HEK293T (cell line): ENCODE measurements around the gene SMAP1.

ENCODE experiments used
- CTCF ChIA-PET: fragments of 350-600 bp; formaldehyde crosslinking; extraction: SDS; loops from one replicate; lab custom pipeline; 2021; ENCODE audit warnings: antibody characterized with exemption, inconsistent platforms; lab: Yijun Ruan, JAX
- POLR2A ChIA-PET: fragments of 350-600 bp; formaldehyde crosslinking; extraction: SDS; loops from one replicate; lab custom pipeline; 2020; ENCODE audit warnings: antibody characterized with exemption, inconsistent platforms; lab: Yijun Ruan, JAX
- DNase-seq: peaks from one replicate; pipeline ENCODE4 v3.0.0; 2012; ENCODE audit warnings: mixed read lengths; ENCODE audit errors: extremely low spot score
- ARNT ChIP-seq: fragments of 450-650 bp; IDR thresholded peaks from 2 replicates; pipeline ENCODE4 v1.6.1; 2017; ENCODE audit warnings: mild to moderate bottlenecking
- BHLHE40 ChIP-seq: fragments of 450-650 bp; IDR thresholded peaks from 2 replicates; pipeline ENCODE4 v1.6.1; 2016; ENCODE audit warnings: mild to moderate bottlenecking, moderate library complexity, borderline replicate concordance
- CTBP1 ChIP-seq: fragments of 450-650 bp; IDR thresholded peaks from 2 replicates; pipeline ENCODE4 v1.6.1; 2016; ENCODE audit warnings: borderline replicate concordance
- ELF4 ChIP-seq: fragments of 450-650 bp; IDR thresholded peaks from 2 replicates; pipeline ENCODE4 v1.6.1; 2017; ENCODE audit warnings: antibody characterized with exemption
- FOXA1 ChIP-seq: fragments of 450-650 bp; IDR thresholded peaks from 2 replicates; pipeline ENCODE4 v1.6.1; 2016; ENCODE audit warnings: mild to moderate bottlenecking
- FOXK2 ChIP-seq: fragments of 450-650 bp; IDR thresholded peaks from 2 replicates; pipeline ENCODE4 v1.6.1; 2016; ENCODE audit warnings: mild to moderate bottlenecking
- FOXM1 ChIP-seq: fragments of 450-650 bp; IDR thresholded peaks from 2 replicates; pipeline ENCODE4 v1.6.1; 2017; ENCODE audit warnings: mild to moderate bottlenecking, borderline replicate concordance
- HDGF ChIP-seq: fragments of 450-650 bp; IDR thresholded peaks from 2 replicates; pipeline ENCODE4 v1.6.1; 2017; ENCODE audit warnings: antibody characterized with exemption, borderline replicate concordance
- L3MBTL2 ChIP-seq: fragments of 450-650 bp; conservative IDR thresholded peaks from 2 replicates; pipeline ENCODE4 v1.6.1; 2016; ENCODE audit warnings: mild to moderate bottlenecking
- LEF1 ChIP-seq: fragments of 450-650 bp; IDR thresholded peaks from 2 replicates; pipeline ENCODE4 v1.6.1; 2017; ENCODE audit warnings: mild to moderate bottlenecking, borderline replicate concordance
- NFRKB ChIP-seq: fragments of 450-650 bp; IDR thresholded peaks from 2 replicates; pipeline ENCODE4 v1.6.1; 2016; ENCODE audit warnings: mild to moderate bottlenecking, moderate library complexity
- SP1 ChIP-seq: fragments of 450-650 bp; IDR thresholded peaks from 2 replicates; pipeline ENCODE4 v1.6.1; 2017
- SUZ12 ChIP-seq: fragments of 450-650 bp; IDR thresholded peaks from 2 replicates; pipeline ENCODE4 v1.6.1; 2016; ENCODE audit warnings: mild to moderate bottlenecking
- TARDBP ChIP-seq: fragments of 450-650 bp; IDR thresholded peaks from 2 replicates; pipeline ENCODE4 v1.6.1; 2016
- ZNF384 ChIP-seq: fragments of 450-650 bp; IDR thresholded peaks from 2 replicates; pipeline ENCODE4 v1.6.1; 2016
- TF ChIP-seq, protein P1 (sequence below): fragments of 450-650 bp; IDR thresholded peaks from 2 replicates; pipeline ENCODE4 v1.6.1; 2016

SMAP1 gene

DNA sequence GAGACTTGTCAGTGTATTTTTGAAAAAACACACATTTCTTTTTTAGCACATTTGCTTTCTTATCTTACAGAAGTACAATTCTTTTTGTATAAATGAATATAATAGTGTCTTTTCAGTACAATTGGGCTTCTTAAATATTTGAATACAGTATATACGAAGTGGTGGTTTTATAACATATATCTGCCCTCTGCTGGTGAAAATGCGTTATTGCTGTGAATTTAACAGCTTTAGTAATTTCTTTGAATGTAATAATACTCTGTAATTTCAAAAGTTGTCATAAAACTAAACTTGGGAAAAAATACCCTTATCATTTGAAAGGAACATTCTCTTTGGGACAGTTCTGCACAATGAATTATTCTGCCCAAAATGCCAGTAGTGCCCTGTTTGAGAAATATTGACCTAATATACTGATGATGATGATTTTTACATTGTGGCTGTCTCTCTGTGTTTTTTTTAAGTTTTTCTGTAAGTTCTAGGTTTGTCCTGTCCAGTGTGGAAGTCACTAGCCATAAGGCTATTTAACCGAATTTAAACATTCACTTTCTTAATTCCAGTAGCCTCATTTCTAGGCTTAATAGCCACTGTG, 19.0 kb downstream of the SMAP1 start:
- ChIA-PET CTCF (interaction anchor here (0.5 to 2.0 kb wide), 12 partner anchors 13 to 376 kb away, joined by 3 to 10 read pairs (median 4); no protein-coding TSS in a partner anchor), POLR2A (no interaction called here)
- no peak for TF ChIP-seq ARNT
- no peak for DNase-seq

DNA sequence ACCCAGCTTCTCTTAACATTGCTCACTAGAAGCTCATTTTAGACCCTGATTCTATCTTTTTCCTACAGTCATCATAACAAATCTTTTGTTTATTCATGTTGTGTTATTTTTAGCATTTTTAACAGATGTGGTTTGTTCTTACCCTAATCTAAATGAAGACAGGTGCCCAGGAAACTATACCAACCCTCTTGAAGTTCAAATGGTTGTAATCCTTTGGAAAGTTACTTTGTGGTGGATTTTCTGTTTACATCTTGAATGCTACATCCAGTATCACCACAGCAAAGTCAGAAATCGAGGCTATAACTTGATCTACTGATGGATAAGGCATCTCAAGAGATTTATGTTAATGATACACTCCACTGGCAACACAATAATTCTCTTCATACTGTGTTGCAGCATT, 26.2 kb downstream of the SMAP1 start:
- no peak for DNase-seq
- no peak for TF ChIP-seq CTBP1
- no peak for TF ChIP-seq FOXA1
- TF ChIP-seq FOXK2 = no peak
- no peak for TF ChIP-seq TARDBP
- TF ChIP-seq ARNT = no peak
- TF ChIP-seq SP1 = no peak
- no peak for TF ChIP-seq LEF1
- TF ChIP-seq BHLHE40 = no peak
- TF ChIP-seq SUZ12 = no peak
- no peak for TF ChIP-seq L3MBTL2
- TF ChIP-seq NFRKB = no peak
- no peak for TF ChIP-seq ZNF384
- no peak for TF ChIP-seq FOXM1
- TF ChIP-seq ELF4 = no peak
- TF ChIP-seq, protein P1, sequence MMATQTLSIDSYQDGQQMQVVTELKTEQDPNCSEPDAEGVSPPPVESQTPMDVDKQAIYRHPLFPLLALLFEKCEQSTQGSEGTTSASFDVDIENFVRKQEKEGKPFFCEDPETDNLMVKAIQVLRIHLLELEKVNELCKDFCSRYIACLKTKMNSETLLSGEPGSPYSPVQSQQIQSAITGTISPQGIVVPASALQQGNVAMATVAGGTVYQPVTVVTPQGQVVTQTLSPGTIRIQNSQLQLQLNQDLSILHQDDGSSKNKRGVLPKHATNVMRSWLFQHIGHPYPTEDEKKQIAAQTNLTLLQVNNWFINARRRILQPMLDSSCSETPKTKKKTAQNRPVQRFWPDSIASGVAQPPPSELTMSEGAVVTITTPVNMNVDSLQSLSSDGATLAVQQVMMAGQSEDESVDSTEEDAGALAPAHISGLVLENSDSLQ = no peak
- no peak for TF ChIP-seq HDGF
- ChIA-PET CTCF (no interaction called here), POLR2A (no interaction called here)

DNA sequence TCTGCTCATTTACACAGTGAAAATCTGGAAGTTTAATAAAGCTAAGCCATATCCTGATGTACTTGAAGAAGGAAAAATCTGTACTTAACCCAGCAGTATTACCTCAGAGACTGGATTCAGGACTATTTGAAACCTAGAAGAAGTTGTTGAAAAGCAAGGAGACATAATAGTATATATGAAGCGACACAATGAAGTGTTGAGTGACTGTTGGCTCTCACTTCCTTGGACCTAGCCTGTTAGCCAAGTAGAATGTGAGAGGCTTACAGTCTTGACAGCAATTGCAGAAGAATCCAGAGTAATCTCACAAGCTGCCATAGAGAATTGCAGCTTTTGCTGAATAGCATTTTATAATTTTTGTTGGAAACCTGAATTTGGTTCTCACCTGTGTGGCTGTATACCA, 26.7 kb downstream of the SMAP1 start:
- no peak for DNase-seq
- ChIA-PET CTCF (no interaction called here), POLR2A (no interaction called here)
- no peak for TF ChIP-seq CTBP1
- TF ChIP-seq L3MBTL2 = no peak
- TF ChIP-seq SP1 = no peak
- no peak for TF ChIP-seq NFRKB
- no peak for TF ChIP-seq FOXK2

DNA sequence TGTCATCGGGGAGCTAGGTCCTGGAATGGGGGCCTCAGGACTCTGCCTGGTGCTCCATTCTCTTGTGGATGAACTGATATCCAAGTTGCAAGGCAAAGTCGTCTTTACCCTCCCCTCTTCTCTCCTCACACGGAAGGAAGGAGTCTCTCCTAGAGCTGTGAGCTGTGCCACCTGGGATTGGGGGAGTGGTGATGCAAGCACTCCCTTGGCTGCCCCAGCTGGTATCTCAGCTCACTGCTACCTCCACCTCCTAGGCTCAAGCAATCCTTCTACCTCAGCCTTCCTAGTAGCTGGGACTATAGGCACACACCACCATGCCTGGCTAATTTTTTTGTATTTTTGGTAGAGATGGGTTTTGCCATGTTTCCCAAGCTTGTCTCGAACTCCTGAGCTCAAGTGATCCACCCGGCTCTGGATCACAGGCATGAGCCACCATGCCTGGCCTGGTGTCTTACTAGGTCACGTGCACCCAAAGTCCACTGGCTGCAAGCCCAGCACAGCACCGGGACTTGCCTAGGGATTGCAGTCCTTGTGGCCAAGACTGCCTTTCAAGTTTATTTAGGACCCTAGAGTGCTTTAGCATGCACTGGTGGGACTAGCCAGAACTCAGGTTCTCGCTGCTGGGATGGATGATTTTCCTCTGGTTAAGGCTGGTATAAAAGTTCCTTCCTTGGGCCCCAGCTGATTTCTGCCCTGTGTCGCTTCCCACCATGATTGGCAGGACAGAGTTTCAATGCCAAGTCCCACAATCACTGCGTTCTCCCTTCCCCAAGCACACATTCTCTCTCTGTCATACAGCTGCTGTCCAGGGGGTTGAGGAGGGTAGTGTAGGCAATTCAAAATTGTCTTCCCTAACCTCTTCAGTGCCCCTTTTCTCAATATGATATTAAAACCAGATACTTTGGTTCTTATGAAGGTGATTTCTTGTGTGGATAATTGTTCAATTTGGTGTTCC, 33.5 kb downstream of the SMAP1 start:
- POLR2A ChIA-PET = no interaction called here
- no peak for DNase-seq
- CTCF ChIA-PET = interaction anchor here (0.8 to 1.4 kb wide), 3 partner anchors 15 to 254 kb away, joined by 3 to 5 read pairs (median 3); no protein-coding TSS in a partner anchor
- TF ChIP-seq HDGF (no peak), FOXM1 (no peak), LEF1 (no peak), L3MBTL2 (no peak), SUZ12 (no peak), ARNT (no peak), FOXK2 (no peak), FOXA1 (no peak)
- TF ChIP-seq, protein P1 = no peak

DNA sequence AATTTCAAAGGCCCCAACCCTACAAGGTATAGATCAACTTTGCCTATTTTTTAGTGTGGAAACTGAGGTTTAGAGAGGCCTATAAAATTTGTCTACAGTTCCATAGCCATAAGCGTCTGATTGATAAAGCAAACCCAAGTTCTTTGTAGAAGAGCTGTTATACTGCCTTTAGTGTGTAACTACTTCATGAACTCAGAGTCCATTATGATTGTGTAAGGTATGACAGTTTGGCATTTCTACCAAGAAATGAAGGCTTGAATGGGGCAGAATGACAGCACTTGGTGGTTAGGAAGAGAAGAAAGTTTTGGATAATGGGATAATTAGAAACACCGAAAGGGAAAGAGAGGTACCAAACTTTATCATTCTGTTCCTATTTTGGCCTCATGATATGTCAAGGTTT, 38.1 kb downstream of the SMAP1 start:
- ChIA-PET POLR2A (no interaction called here), CTCF (no interaction called here)
- DNase-seq = no peak
- TF ChIP-seq SUZ12 (no peak), NFRKB (no peak), L3MBTL2 (no peak), SP1 (no peak), HDGF (no peak), FOXM1 (no peak), LEF1 (no peak), FOXA1 (no peak), ZNF384 (no peak), CTBP1 (no peak), FOXK2 (no peak), TARDBP (no peak), ARNT (no peak)
- TF ChIP-seq, protein P1 = no peak

DNA sequence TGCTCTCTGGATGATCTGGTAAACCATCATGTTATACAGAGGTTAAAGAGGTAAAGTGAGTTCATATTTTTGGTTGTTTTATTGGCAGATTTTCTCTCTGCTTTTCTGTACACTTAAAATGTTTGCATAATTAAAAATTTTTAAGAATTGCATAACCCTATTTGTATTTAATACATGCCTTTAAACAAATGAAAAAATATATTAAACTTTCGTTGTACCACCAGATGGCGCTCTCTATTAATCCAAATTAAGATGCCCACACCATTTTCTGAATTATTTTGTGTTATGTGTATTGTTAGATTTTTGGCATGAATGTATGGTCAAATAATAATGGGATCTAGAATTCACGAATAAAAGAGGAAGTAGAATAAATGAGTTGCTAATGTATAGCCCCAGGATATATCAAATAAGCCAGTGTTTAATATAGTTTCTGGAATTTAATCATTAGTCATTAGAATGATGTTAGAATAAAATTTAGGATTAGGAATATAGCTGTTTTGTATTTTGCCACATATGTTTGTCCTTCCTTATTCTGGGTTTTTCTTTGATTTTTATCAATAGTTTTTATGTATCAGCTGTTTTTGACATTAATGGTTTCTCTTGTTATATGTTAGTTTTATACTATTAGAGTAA, 38.9 kb downstream of the SMAP1 start:
- DNase-seq = no peak
- ChIA-PET POLR2A (no interaction called here), CTCF (interaction anchor here (0.8 to 1.5 kb wide), 4 partner anchors 23 to 249 kb away, joined by 3 to 10 read pairs (median 6); no protein-coding TSS in a partner anchor)
- no peak for TF ChIP-seq TARDBP
- no peak for TF ChIP-seq FOXK2
- TF ChIP-seq SUZ12 = no peak
